ENCODE results near the gene DENND2D.

The DENND2D gene

GRCh38 chr1:111190931-111191451 lies 9.5 kb downstream of the DENND2D start:
- H3K4me1 ChIP-seq (ENCODE audit: control insufficient read depth, insufficient read depth, low read length): no peaks in the 10 kb centered on the region
- ChIA-PET POLR2A (no interaction called here), CTCF (no interaction called here)
- H3K36me3 ChIP-seq (ENCODE audit: control insufficient read depth in 2 of 2, insufficient read depth in 1 of 2, low read length in 2 of 2): peaks cover 0 to 30% of the 10 kb centered on the region in 2 experiments; a peak in 1 of 3 replicates
- no peak overlapping the region for H3K27ac ChIP-seq (ENCODE audit: extremely low read depth, low read depth, low read length)
- no peak overlapping the region for H3K4me3 ChIP-seq (ENCODE audit: low read depth, low read length)
- no peaks in the 10 kb centered on the region for H3K9me3 ChIP-seq (ENCODE audit: control insufficient read depth, insufficient read depth, low read depth, low read length)
- no peak for TF ChIP-seq WT1 (tag by site-specific recombination; IDR thresholded peaks at IDR 0.05)
- TF ChIP-seq ZNF521 (tag by site-specific recombination; IDR thresholded peaks at IDR 0.05): no peak
- TF ChIP-seq ZNF23 (tag by site-specific recombination; IDR thresholded peaks at IDR 0.05; ENCODE audit: borderline replicate concordance): no peak
- no peak for TF ChIP-seq ZNF629 (tag by site-specific recombination; IDR thresholded peaks at IDR 0.05)
- TF ChIP-seq CTCF (tag by site-specific recombination; IDR thresholded peaks at IDR 0.05): no peak
- TF ChIP-seq ZNF202 (tag by site-specific recombination; IDR thresholded peaks at IDR 0.05; ENCODE audit: borderline replicate concordance): no peak
- TF ChIP-seq ZNF560 (tag by site-specific recombination; IDR thresholded peaks at IDR 0.05; ENCODE audit: borderline replicate concordance): no peak
- TF ChIP-seq ZNF426 (tag by site-specific recombination; IDR thresholded peaks at IDR 0.05): no peak
- no peak for TF ChIP-seq ZNF530 (tag by site-specific recombination; IDR thresholded peaks at IDR 0.05; ENCODE audit: low read depth)
- TF ChIP-seq GFI1B (tag by site-specific recombination; IDR thresholded peaks at IDR 0.05): no peak
- no peak for TF ChIP-seq GLI4 (tag by site-specific recombination; IDR thresholded peaks at IDR 0.05)
- TF ChIP-seq KLF17 (tag by site-specific recombination; IDR thresholded peaks at IDR 0.05): no peak
- no peak for TF ChIP-seq SCRT1 (tag by site-specific recombination; IDR thresholded peaks at IDR 0.05; ENCODE audit: borderline replicate concordance)
- TF ChIP-seq ELK4 (IDR thresholded peaks at IDR 0.05; ENCODE audit: borderline replicate concordance, low read depth, low read length): no peak
- TF ChIP-seq HIC1 (tag by site-specific recombination; IDR thresholded peaks at IDR 0.05): no peak
- TF ChIP-seq ZNF223 (tag by site-specific recombination; IDR thresholded peaks at IDR 0.05): no peak
- no peak for TF ChIP-seq ZNF350 (tag by site-specific recombination; IDR thresholded peaks at IDR 0.05)

- POLR2A ChIA-PET: no interaction called here
- CTCF ChIA-PET: no interaction called here
- Histone ChIP-seq H3K9me3 (ENCODE audit: control insufficient read depth, insufficient read depth, low read depth, low read length) (no peaks in the 10 kb centered on the region), H3K27ac (ENCODE audit: extremely low read depth, low read depth, low read length) (no peak overlapping the region), H3K36me3 (ENCODE audit: control insufficient read depth in 2 of 2, insufficient read depth in 1 of 2, low read length in 2 of 2) (peaks cover 0 to 70% of the 10 kb centered on the region in 2 experiments; a peak in 1 of 3 replicates), H3K4me3 (ENCODE audit: low read depth, low read length) (no peak overlapping the region), H3K4me1 (ENCODE audit: control insufficient read depth, insufficient read depth, low read length) (no peaks in the 10 kb centered on the region)
- TF ChIP-seq ZNF843 (tag by site-specific recombination; IDR thresholded peaks at IDR 0.05): no peak
- no peak for TF ChIP-seq ZNF292 (tag by site-specific recombination; IDR thresholded peaks at IDR 0.05; ENCODE audit: borderline replicate concordance, low read depth)
- no peak for TF ChIP-seq OVOL3 (tag by site-specific recombination; IDR thresholded peaks at IDR 0.05)
- TF ChIP-seq ZNF513 (tag by site-specific recombination; IDR thresholded peaks at IDR 0.05): no peak
- TF ChIP-seq ZFHX2 (tag by site-specific recombination; conservative IDR thresholded peaks at IDR 0.05): no peak
- TF ChIP-seq ZBTB17 (tag by site-specific recombination; IDR thresholded peaks at IDR 0.05): no peak
- TF ChIP-seq ZNF785 (tag by site-specific recombination; IDR thresholded peaks at IDR 0.05): no peak
- TF ChIP-seq ZNF114 (tag by site-specific recombination; IDR thresholded peaks at IDR 0.05): no peak
- no peak for TF ChIP-seq WT1 (tag by site-specific recombination; IDR thresholded peaks at IDR 0.05)
- no peak for TF ChIP-seq GLI4 (tag by site-specific recombination; IDR thresholded peaks at IDR 0.05)
- no peak for TF ChIP-seq MEIS1 (CRISPR knock-in tag; IDR thresholded peaks at IDR 0.05; ENCODE audit: borderline replicate concordance)
- TF ChIP-seq ZBTB48 (tag by site-specific recombination; IDR thresholded peaks at IDR 0.05): no peak
- TF ChIP-seq ZXDB (tag by site-specific recombination; IDR thresholded peaks at IDR 0.05): no peak
Measured at GRCh38 chr1:111184663-111185062, 15.8 kb downstream of the DENND2D start.
